ENCODE results near the gene KRTAP5-2.

The KRTAP5-2 gene

GRCh38 chr11:1636291-1636950 lies 38.3 kb upstream of the KRTAP5-2 start:
- Histone ChIP-seq H3K4me1 (ENCODE audit: low read depth, poor library complexity, severe bottlenecking) (peaks cover 4% of the 10 kb centered on the region), H3K27ac (no peak overlapping the region), H3K36me3 (ENCODE audit: insufficient read depth) (no peaks in the 10 kb centered on the region), H2AFZ (ENCODE audit: low read depth) (no peak overlapping the region), H4K20me1 (ENCODE audit: insufficient read depth) (no peaks in the 10 kb centered on the region), H3K79me2 (ENCODE audit: insufficient read depth, low read depth) (no peaks in the 10 kb centered on the region), H3K27me3 (ENCODE audit: insufficient read depth, low read depth) (peaks cover 91% of the 10 kb centered on the region), H3K9ac (no peak overlapping the region), H3K4me2 (no peak overlapping the region), H3K4me3 (IDR thresholded peaks at IDR 0.05; ENCODE audit: insufficient read depth, low read depth, low read length) (no peak overlapping the region)
- TF ChIP-seq CTCF (conservative IDR thresholded peaks at IDR 0.05; ENCODE audit: low read depth, low read length), result no peak

DNA sequence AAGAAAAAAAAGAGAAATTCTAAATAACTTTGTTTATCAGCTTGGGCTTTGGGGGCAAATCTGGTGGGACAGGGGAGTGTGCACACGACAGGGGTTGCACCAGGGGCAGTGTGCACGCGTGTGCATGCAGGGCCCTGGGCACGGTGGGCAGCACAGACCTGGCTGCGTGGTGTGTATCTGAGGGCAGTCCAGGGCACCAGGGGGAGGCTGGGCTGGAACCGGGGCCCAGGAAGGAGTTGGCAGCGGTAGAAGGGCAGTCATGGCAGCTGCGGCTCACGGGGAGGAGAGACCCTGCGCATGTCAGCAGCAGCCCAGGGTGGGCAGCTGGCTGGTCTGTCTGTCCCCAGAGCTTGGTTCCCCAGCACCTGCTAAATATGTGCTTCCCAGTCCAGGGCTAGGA lies 35.8 kb upstream of the KRTAP5-2 start:
- Histone ChIP-seq H3K4me3 (IDR thresholded peaks at IDR 0.05; ENCODE audit: insufficient read depth, low read depth, low read length) (no peak overlapping the region), H3K4me1 (ENCODE audit: low read depth, poor library complexity, severe bottlenecking) (peaks cover 4% of the 10 kb centered on the region), H3K27me3 (ENCODE audit: insufficient read depth, low read depth) (peaks cover 86% of the 10 kb centered on the region), H2AFZ (ENCODE audit: low read depth) (no peak overlapping the region), H3K9ac (no peak overlapping the region), H3K27ac (no peak overlapping the region), H3K79me2 (ENCODE audit: insufficient read depth, low read depth) (no peaks in the 10 kb centered on the region), H3K36me3 (ENCODE audit: insufficient read depth) (no peaks in the 10 kb centered on the region), H3K4me2 (no peak overlapping the region), H4K20me1 (ENCODE audit: insufficient read depth) (no peaks in the 10 kb centered on the region)
- TF ChIP-seq CTCF (conservative IDR thresholded peaks at IDR 0.05; ENCODE audit: low read depth, low read length), result no peak

GRCh38 chr11:1632053-1632714 lies 34.1 kb upstream of the KRTAP5-2 start:
- H3K36me3 ChIP-seq (ENCODE audit: insufficient read depth), result no peaks in the 10 kb centered on the region
- H3K27me3 ChIP-seq (ENCODE audit: insufficient read depth, low read depth), result peaks cover 83% of the 10 kb centered on the region
- no peak overlapping the region for H3K4me3 ChIP-seq (IDR thresholded peaks at IDR 0.05; ENCODE audit: insufficient read depth, low read depth, low read length)
- H3K9ac ChIP-seq, result no peak overlapping the region
- H3K4me2 ChIP-seq, result no peak overlapping the region
- no peaks in the 10 kb centered on the region for H3K79me2 ChIP-seq (ENCODE audit: insufficient read depth, low read depth)
- TF ChIP-seq CTCF (conservative IDR thresholded peaks at IDR 0.05; ENCODE audit: low read depth, low read length), result no peak
- H3K27ac ChIP-seq, result no peak overlapping the region
- no peak overlapping the region for H2AFZ ChIP-seq (ENCODE audit: low read depth)
- H4K20me1 ChIP-seq (ENCODE audit: insufficient read depth), result no peaks in the 10 kb centered on the region
- no peaks in the 10 kb centered on the region for H3K4me1 ChIP-seq (ENCODE audit: low read depth, poor library complexity, severe bottlenecking)

- Histone ChIP-seq H3K27ac (no peak overlapping the region), H3K4me3 (IDR thresholded peaks at IDR 0.05; ENCODE audit: insufficient read depth, low read depth, low read length) (no peak overlapping the region), H3K36me3 (ENCODE audit: insufficient read depth) (no peaks in the 10 kb centered on the region), H3K9ac (no peak overlapping the region), H2AFZ (ENCODE audit: low read depth) (no peak overlapping the region), H4K20me1 (ENCODE audit: insufficient read depth) (no peaks in the 10 kb centered on the region), H3K4me1 (ENCODE audit: low read depth, poor library complexity, severe bottlenecking) (no peaks in the 10 kb centered on the region), H3K4me2 (no peak overlapping the region), H3K27me3 (ENCODE audit: insufficient read depth, low read depth) (peaks cover 83% of the 10 kb centered on the region), H3K79me2 (ENCODE audit: insufficient read depth, low read depth) (no peaks in the 10 kb centered on the region)
- no peak for TF ChIP-seq CTCF (conservative IDR thresholded peaks at IDR 0.05; ENCODE audit: low read depth, low read length)
Measured at GRCh38 chr11:1631066-1631568, 33.0 kb upstream of the KRTAP5-2 start.
